H1 (cell line): ENCODE measurements around the gene KIF2C.

Experiments used
- BRCA1 ChIP-seq: IDR thresholded peaks from 2 replicates; pipeline ENCODE4 v1.6.1; 2012; ENCODE audit warnings: low read depth, low read length, improper control_type of control experiment
- EP300 ChIP-seq, 2 experiments: IDR thresholded peaks; 1 replicate in 1 of 2; 2 replicates in 1 of 2; pipeline ENCODE4 v1.6.1; 2011 to 2012; ENCODE audit warnings: low read depth in 2 of 2, low read length in 2 of 2, mild to moderate bottlenecking in 2 of 2, borderline replicate concordance in 1 of 2, inconsistent platforms in 1 of 2, moderate library complexity in 1 of 2
- EZH2 ChIP-seq: fragments of 200-600 bp; sonication (generic); IDR thresholded peaks from 2 replicates; pipeline ENCODE4 v1.7.1; 2012; ENCODE audit warnings: low read depth, mild to moderate bottlenecking, moderate library complexity, low read length, inconsistent platforms; ENCODE audit not compliant: severe bottlenecking
- POLR2AphosphoS5 ChIP-seq: IDR thresholded peaks from 2 replicates; pipeline ENCODE4 v1.6.1; 2011; ENCODE audit warnings: low read depth, low read length
- RAD21 ChIP-seq, 2 experiments: IDR thresholded peaks in 1 of 2; conservative IDR thresholded peaks in 1 of 2; 2 replicates each; pipeline ENCODE4 v1.6.1; 2011; ENCODE audit warnings: low read depth in 2 of 2, low read length in 2 of 2, improper control_type of control experiment in 1 of 2, inconsistent platforms in 1 of 2, mild to moderate bottlenecking in 1 of 2, moderate library complexity in 1 of 2
- SIRT6 ChIP-seq: IDR thresholded peaks from one replicate; pipeline ENCODE4 v1.7.1; 2012; ENCODE audit warnings: low read length, inconsistent platforms
- TF ChIP-seq, protein P1 (sequence below), 3 experiments: IDR thresholded peaks; 1 replicate in 2 of 3; 2 replicates in 1 of 3; pipeline versions ENCODE4 v1.5.1 to v1.6.1; 2011; ENCODE audit warnings: low read length in 3 of 3, mild to moderate bottlenecking in 3 of 3, inconsistent platforms in 2 of 3, low read depth in 1 of 3, moderate library complexity in 1 of 3; ENCODE audit not compliant: insufficient read depth in 1 of 3; ENCODE audit errors: control extremely low read depth in 1 of 3

DNA sequence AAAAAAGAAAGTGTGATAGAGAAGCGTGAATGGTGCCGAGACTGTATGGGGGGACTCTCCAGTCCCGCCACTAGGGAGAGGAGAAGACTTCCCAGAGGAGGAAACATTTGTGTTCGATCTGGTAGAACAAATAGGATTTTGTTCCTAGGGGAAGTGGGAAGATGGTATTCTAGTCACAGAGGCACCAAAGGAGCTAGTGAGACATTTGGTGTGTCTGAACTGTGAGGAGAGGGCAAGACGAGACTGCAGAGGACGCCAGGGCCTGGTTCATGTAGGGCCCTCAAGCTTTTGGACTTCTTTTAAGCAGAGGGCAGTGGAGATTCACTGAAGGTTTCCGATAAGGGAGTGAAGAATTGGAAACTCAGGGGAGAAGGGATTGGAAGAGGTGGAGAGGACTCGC, 71.6 kb downstream of the KIF2C start:
- TF ChIP-seq RAD21 (IDR thresholded peaks at IDR 0.05 in 1 of 2, conservative IDR thresholded peaks at IDR 0.05 in 1 of 2; ENCODE audit: low read depth in 2 of 2, low read length in 2 of 2) (no peak), EP300 (IDR thresholded peaks at IDR 0.05; ENCODE audit: borderline replicate concordance in 1 of 2, low read depth in 2 of 2, low read length in 2 of 2) (no peak), BRCA1 (no peak), SIRT6 (no peak), POLR2AphosphoS5 (no peak), EZH2 (no peak)
- TF ChIP-seq, protein P1, sequence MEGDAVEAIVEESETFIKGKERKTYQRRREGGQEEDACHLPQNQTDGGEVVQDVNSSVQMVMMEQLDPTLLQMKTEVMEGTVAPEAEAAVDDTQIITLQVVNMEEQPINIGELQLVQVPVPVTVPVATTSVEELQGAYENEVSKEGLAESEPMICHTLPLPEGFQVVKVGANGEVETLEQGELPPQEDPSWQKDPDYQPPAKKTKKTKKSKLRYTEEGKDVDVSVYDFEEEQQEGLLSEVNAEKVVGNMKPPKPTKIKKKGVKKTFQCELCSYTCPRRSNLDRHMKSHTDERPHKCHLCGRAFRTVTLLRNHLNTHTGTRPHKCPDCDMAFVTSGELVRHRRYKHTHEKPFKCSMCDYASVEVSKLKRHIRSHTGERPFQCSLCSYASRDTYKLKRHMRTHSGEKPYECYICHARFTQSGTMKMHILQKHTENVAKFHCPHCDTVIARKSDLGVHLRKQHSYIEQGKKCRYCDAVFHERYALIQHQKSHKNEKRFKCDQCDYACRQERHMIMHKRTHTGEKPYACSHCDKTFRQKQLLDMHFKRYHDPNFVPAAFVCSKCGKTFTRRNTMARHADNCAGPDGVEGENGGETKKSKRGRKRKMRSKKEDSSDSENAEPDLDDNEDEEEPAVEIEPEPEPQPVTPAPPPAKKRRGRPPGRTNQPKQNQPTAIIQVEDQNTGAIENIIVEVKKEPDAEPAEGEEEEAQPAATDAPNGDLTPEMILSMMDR (IDR thresholded peaks at IDR 0.05; ENCODE audit: control extremely low read depth in 1 of 3, insufficient read depth in 1 of 3, low read depth in 1 of 3, low read length in 3 of 3), result no peak
